ENCODE data around the gene CX3CL1.

DNA sequence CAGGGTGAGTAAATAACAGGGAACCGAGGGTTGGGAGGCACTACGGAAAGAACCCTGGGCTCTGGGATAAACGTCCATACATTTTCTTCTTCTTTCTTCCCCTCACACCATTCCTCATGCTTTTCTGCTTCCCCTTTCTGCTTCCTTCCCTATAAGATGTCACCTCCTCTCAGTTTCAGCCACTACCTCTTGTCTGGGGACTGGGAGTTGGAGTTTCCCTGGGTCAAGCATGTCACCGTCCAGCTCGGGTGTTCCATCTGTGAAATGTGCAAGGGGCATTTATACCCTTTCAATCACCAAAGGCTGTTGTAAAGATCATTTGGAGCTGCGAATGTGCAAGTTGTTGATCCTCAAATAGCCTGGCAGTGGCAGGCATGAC, 31.2 kb upstream of the CX3CL1 start:
- no peak for TF ChIP-seq POLR2A (IDR thresholded peaks at IDR 0.05; ENCODE audit: low read depth, low read length)
- TF ChIP-seq POLR2AphosphoS5 (IDR thresholded peaks at IDR 0.05; ENCODE audit: low read depth, low read length), result no peak

Data from GM12892 (cell line).